NT2/D1 (cell line): ENCODE data around the gene SIAH3.

Experiments used
- SUZ12 ChIP-seq: IDR thresholded peaks from 2 replicates; pipeline ENCODE4 v1.6.1; 2011; ENCODE audit not compliant: insufficient read length, insufficient read depth; ENCODE audit errors: extremely low read depth
- YY1 ChIP-seq: IDR thresholded peaks from 2 replicates; pipeline ENCODE4 v1.6.1; 2011; ENCODE audit not compliant: insufficient read length, insufficient read depth
- ZNF274 ChIP-seq: IDR thresholded peaks from 2 replicates; pipeline ENCODE4 v1.6.1; 2011; ENCODE audit warnings: mild to moderate bottlenecking, low read depth, low read length

GRCh38 chr13:45731455-45731854, 120.1 kb downstream of the SIAH3 start:
- TF ChIP-seq YY1 (no peak), SUZ12 (no peak), ZNF274 (no peak)
